ENCODE results near the gene DDX41. TPM values are rescaled to one million over a fixed set of nuclear protein-coding genes. Genes with fewer than 3 reads are reported as not detected.
"Not testable (repeated sequence)": the region's sequence is repeated elsewhere in the genome, so short reads cannot be mapped to it uniquely, and the experiment has no call there.

Gene DDX41
- total RNA-seq, 1 donor from 2014 or later: 29.8 TPM

DNA sequence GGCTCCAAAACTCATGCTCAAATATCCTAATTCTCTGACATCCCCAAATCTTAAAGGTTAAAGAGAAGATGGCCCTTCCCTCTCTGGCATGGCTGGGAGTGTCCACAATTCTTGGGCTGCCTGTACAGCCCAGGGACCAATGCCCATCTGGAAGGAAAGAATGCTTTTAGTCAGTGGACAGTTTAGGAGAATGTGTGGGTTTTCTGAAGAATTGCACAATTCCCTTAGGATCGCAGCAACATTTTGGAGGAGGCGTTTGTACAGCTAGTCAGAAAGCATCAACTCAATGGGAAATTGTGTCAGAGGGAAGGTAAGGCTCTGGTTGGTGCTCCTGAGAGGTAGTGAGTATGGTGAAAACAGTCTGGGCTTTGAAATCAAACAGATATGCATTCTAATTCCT is 22.6 kb upstream of the DDX41 start:
- intact Hi-C loops (cut with micrococcal nuclease): no loop called here
- ATAC-seq: peak; percentile 21
- no peak for DNase-seq

DNA sequence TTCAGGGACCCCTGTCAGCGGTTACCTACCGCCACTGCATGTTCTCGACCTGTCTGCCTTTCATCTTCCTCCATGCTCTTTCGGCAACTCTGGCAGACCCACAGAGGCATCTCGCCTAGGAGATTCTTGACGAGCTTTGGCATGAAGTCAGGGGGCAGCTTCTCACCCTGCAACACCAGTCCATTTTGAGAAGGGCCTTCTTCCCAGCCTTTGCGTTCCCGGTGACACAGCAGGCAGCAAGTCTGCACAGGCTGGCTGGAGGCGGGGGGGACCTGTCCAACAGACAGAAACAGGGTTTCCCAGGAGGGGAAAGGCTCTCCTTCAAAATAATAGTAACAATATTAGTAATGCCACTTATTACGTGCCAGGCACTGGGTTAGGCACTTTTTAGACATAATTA is 22.1 kb upstream of the DDX41 start:
- intact Hi-C loops (cut with micrococcal nuclease): no loop called here
- ATAC-seq (peak; percentile 37), DNase-seq (no peak)

DNA sequence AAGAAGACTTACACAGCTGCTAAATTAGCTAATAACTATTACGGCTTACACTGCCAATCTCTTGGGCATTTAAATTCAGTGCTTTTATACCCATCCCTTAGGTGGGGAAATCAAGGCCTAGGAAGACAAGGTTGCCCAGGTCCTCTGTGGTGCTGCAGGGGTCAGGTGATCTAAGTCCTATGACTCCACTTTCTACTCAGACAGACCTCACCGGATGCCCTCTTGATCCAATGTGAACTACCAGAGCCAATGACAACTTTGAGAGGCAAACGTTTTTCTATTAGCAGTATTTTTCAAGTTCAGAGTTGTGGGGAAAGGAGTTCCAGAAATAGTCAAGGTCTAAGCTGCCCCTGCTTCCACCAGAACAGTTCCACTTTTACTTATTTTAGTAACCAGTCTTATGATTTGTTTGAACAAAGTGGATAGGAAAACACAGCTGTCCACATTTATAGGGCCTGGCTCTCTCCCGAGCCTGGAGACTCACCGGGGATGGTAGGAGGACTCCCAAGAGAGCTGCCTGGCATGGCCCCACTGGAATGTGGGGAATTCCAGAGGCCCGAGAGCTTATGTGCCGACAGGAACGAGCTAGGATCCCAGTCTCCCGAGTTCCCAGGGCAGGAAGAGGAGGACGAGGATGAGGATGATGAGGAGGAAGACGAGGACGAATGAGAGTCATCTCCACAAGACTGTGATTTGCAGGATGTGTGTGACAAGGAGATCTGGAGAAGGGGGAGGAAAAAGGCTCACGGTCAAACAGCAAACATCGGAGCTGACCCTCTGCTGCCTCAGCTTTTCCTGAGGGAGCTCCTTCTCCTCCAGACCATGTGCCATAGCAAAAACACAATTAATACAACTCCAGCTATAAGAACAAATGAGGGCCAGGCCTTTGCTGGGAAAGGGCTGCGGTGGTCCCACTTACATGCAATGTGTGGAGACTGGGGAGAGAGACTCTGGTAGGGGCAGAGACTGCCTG is 20.9 kb upstream of the DDX41 start:
- DNase-seq: peak; percentile 72
- peak; percentile 85 for ATAC-seq
- intact Hi-C loops (cut with micrococcal nuclease): no loop called here

DNA sequence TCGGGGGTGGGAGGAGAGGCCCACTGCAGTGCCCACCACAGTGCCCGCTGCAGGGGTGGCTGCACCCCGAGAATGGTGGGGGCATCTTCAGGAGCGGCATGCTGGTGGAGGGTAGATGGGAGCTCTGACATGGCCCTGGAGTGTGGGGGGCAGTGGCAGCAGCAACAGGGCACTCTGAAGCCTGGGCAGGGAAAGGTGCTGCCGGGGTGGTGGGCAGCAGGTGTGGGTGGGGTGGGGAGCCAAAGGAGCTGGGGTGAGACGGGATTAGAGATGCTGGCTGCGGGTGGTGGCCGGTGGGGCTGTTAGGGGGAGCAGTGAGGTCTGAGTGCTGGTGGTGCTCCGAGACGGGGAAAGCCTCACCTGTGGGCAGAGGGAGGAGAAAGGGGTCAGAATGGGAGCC is 19.6 kb upstream of the DDX41 start:
- intact Hi-C loops (cut with micrococcal nuclease): no loop called here

DNA sequence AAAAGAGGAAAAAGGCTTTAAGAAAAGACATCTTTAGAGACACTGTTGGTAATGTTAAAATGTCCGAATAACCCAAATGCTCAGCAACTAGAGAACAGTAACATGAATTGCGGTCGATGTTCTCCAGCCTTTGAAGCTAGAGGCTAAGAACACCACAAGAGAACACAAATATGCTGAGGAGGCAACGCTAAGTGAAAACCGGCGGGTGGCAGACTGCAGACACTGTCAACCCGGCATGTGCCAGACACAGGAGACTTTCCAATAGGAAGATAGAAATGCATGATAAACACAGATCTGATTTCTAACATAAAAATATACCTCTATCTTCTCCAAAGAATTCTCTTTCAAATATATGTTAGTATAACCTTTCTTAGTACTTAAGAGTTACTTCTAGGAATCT is 18.4 kb upstream of the DDX41 start:
- no peak for ATAC-seq
- DNase-seq: no peak
- intact Hi-C loops (cut with micrococcal nuclease): no loop called here

More for the DNA sequence above, 19.6 kb upstream of the DDX41 start:
- ATAC-seq (no peak), DNase-seq (no peak)

DNA sequence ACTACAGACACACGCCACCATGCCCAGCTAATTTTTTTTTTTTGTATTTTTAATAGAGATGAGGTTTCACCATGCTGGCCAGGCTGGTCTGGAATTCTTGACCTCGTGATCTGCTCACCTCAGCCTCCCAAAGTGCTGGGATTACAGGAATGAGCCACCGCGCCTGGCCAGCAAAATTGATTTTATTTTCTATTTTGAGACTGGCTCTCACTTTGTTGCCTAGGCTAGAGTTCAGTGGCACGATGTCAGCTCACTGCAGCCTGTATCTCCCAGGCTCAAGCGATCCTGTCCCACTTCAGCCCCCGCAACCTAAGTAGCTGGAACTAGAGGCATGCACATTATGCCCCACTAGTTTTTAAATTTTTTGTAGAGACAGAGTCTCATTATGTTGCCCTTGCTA is 17.7 kb upstream of the DDX41 start:
- DNase-seq; ATAC-seq; intact Hi-C loops (cut with micrococcal nuclease): not testable (repeated sequence)

DNA sequence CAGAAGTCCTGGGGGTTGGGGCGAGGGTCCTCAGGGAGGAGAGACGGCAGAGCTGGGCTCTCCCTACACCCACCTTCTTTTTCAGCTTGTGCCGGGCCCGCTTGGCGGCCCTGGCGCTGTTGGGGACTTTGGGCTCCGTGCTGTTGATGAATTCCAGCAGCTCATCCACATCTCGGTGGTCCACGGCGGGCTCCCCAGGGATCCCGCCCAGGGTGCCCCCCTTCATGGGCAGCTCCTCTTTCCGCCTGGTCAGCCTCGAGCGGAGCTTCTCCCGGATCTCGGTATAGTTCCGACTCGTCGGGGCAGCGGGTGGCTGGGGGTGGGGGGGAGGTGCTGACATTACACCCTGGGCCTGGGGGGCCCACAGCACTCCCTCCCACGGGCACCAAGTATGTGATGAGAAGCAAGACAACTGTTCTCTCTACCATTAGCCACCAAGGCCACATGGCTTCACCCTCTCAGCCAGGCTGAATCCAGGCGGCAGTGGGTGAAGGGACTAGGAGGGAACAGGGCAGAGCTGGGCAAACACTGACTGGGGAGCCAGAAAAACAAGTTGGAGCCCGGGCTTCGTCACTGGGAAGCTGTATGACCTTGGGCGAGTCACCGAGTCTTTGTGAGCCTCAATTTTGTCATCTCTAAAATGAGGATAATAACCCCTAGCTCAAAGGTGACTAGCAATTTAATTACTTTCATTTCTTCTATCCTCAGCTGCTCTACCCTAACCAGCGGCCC is 14.6 kb upstream of the DDX41 start:
- ATAC-seq: no peak
- intact Hi-C loops (cut with micrococcal nuclease): no loop called here
- peak; percentile 21 for DNase-seq

DNA sequence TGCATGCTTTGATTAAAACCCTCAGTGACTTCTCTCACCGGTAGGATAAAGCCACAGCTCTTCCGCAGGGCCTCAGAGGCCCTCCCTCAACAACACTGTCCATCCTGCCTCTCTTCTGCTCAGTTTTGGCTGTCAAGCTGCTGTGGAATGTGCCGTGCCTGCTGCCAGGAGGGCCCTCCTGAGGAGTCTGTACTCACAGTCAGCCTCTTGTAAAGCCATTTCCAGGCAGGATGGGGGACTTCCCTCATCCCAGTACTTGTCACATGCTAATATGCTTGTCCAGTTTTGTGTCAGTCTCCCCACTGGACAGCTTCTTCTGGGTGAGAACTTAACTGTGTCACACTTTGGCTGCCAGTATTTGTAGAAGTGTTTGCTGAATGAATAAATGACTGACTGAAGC is 13.9 kb upstream of the DDX41 start:
- DNase-seq: peak; percentile 33
- intact Hi-C loops (cut with micrococcal nuclease): no loop called here
- ATAC-seq: peak; percentile 41

DNA sequence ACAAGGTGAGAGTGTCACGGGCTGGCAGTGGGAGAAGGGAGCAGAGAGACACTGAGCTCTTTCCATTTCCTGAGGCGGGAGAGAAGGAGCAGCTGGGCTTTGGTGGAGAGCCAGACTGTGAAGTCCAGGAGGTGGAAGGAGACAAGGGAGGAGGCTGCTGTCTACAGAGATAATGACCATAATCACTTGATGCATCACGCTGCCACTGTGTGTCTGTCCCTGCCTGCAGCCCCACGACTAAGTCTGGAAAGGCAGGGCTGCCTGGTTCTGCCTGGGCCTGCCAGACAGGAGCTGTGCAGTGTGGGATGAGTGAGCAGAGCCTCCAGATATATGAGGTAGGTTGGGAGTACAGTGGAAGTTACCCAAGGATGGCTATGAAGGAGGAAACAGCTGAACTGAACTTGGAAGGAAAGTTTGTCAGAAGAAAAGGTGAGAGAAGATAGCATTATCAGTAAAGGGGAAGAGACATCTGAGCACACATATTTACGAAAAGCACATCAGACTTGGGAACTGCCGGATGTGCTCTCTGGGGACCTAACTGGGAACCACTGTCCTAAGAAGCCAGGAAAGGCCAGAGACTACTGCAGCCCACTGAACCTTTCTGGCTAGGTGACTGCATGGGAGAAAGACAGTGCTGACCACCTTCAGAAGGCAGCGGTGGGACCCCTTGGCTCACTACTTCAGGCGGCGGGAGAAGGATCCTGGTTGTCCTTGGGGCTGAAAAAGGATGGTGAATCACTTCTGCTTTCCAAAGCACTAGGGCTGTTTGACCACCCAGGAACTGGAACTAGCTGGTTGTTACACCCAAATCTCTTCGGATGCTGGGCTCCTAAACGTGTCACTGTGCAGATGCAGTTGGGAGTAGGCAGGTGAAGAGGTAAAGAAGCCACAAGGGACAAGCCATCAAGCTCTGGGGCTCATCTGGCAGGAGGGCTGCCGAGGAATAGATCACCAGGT is 12.8 kb upstream of the DDX41 start:
- no peak for ATAC-seq
- intact Hi-C loops (cut with micrococcal nuclease): no loop called here
- DNase-seq: peak; percentile 18

DNA sequence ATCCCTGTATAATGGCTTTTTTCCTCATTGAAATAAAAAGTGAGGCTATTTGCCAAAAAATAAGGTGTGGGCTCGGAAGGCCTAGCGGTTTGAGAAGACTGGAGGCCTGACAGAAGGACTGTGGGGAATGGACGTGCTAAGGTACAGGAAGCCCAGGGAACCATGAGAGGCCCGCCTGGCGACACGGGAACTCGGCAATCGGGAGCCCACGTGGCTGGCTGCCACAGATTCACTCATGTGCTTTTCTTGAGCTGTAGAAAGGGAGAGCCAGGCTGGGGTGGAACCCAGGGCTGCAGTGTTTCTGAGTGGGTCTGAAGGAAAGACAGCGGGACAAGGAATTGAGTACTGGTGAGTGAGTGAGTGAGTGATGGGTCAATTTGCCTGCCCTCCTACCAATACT is 11.9 kb upstream of the DDX41 start:
- peak; percentile 26 for DNase-seq
- intact Hi-C loops (cut with micrococcal nuclease): no loop called here
- no peak for ATAC-seq

DNA sequence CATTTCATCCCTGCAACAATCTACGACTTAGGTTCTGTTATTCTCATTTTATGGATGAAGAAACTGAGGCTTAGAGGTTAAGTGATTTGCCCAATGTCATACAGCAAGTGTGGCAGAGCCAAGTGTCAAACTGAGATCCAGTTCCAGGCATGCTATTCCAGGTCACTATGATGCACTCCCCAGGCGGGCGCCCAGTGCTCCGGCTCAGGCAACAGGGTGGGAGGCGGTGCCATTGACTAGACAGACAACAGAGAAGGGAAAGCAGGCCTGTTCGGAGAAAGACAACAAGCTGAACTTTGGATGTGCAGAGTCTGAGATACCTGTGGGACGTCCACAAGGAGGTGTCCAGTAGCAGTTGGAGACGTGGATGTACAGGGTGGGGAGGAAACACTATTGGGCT is 10.8 kb upstream of the DDX41 start:
- ATAC-seq: no peak
- DNase-seq: no peak
- intact Hi-C loops (cut with micrococcal nuclease): no loop called here

DNA sequence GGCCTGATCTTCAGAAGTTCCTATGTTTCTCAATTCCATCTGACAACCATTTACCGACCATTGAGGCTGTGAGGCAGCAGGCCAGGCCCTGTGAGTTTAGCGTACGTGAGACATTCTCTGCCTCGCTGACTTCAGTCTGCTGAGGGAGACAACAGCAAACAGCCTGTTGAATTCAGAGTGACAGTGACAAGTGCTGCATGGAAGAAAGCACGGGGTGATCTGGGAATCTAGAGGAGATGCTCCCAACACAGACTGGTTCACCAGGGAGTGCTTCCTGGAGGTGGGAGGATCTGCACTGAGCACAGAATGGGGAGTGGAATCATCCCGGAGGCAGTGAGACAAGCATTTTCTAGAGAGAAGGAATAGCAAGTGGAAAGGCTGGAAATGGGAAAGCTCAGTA is 10.0 kb upstream of the DDX41 start:
- intact Hi-C loops (cut with micrococcal nuclease): no loop called here
- no peak for ATAC-seq
- no peak for DNase-seq

DNA sequence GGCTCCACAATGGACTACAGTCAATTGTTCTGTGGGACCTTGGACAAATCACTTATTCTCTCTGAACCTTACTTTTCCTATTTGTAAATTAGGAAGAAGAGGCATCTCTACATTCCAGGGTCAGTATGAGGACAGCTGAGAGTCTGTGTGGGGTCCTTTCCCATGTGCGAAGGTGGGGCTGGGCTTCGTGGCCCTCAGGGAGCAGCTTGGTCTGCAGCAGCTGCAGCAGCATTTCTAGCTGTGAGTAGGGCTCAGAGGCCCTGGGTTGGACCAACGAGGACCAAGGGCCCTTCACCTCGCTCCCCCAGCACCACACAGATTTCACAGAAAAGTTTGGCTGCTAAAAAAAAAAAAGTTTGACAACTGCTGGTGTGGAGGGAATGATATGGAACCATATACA is 9.4 kb upstream of the DDX41 start:
- intact Hi-C loops (cut with micrococcal nuclease): no loop called here
- ATAC-seq (no peak), DNase-seq (peak; percentile 11)

DNA sequence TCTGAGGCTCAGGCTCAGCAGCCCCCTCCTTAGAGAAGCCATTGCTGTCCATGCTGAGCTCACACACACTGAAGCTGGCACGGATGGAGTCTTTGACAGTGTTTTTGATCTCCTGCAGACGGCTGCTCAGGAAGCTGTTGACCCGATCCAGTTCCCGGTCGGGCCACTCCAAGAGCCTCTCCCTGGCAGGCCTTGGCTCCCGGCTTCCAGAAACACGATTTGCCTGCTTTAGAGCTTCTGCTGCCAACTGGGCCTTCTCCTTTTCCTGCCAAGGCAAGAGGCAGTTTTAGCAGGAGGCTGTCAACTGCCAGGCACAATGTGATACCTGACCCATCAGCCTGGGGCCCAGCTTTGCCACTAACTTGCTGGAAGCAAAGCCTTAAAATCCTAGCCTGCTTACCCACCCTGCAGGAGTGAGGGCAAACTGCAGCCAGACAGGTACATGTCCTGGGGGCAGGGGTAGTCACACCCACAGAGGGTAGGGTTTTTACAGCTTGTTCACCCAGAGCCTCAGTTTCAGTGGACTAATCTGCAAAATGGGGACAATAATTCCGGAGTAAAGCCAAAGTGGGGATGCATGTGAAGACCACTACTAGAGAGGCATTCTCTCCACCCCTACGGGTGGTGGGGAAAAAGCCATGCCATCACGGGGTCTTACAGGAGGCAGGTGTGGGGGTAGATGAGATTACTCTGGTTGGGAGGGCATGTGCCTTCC is 8.3 kb upstream of the DDX41 start:
- DNase-seq: peak; percentile 54

DNA sequence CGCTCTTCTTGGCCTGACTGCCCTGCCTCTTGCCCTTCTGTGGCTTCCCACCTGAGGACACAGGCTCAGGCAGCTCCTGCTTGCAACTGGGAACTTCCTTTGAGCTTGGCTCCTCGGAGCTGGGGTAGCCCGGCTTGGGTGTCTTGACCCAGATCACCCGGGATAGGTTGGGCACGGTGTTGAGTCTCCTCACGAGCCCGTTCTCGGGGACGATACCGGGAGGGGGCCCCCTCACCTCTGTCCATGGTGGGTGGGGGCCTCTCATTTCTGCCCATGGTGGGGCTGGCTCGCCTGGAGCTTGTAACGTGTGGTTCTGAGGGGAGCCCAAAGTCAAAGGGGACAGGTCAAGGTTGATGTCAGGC is 7.8 kb upstream of the DDX41 start:
- DNase-seq: peak; percentile 18
- intact Hi-C loops (cut with micrococcal nuclease): no loop called here

More for the DNA sequence above, 8.3 kb upstream of the DDX41 start:
- intact Hi-C loops (cut with micrococcal nuclease): no loop called here
- peak; percentile 76 for ATAC-seq

DNA sequence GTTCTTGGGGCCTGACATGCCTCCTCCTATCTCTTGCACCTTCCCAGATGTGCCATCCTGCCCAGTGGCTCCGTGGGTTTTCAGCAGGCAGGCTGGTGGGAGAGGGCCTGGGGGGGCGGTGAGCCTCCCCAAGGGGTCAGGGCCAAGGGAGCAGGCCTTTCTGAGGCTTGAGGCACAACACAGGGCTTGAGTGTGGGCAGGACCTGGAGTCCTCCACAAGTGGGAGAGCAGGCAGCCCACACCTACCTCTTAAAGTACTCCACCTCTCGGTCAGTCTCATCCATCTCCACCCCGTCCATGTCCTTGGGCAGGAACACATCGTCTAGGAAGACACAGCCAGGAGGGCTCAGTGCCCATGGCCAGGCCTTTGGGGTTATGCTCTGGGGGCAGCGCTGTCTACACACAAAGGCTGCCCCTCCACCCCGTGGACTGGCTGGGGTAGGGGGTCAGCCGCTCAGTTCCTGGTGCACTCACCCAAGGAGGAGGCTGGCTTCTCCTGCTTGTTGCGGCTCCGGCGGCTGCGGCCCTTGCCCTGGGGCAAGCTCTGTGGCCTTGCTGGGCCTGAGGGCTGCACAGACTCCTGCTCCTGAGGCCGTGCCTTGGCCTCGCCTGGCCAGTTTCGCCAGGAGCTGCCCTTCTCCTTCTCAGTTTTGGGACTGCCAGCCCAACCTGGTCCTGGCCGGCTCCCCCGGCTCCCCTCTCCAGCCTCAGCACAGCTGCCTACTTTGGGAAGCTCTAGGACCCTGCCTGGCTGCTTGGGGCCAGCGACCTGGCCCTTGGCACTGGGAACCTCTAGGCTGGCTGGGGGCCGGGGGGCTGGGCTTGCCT is 7.2 kb upstream of the DDX41 start:
- no peak for ATAC-seq
- intact Hi-C loops (cut with micrococcal nuclease): no loop called here
- peak; percentile 24 for DNase-seq

More for the DNA sequence above, 7.8 kb upstream of the DDX41 start:
- peak; percentile 11 for ATAC-seq

DNA sequence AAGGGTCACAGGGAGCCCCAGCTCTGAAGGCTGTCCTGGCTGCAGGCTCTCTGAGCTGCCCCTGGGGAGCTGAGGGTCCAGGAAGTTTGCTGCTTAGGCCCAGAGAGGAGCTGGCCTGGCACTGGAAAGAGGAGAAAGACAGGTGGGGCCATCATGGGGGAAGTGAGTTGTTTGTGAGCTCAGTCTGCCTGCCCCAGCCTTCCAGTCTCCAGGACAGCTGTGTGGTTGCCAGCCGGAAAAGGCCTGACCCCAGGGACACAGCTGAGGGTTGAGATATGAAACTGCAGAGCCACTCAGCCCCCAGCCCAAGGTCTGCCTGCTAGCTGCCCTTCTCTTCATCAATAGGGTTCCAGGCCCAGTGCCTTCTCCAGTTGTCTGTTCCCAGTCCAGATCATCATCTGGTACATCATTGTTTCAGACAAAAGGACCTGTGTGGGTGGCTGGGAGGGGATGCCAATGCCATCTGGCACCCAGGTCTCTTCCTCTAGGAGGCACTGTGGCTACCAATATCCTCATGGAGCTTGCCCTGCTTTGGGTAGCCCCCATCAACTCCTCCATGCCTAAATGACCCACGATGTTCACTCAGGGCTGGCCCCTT is 4.3 kb upstream of the DDX41 start:
- no peak for ATAC-seq
- DNase-seq: peak; percentile 11
- intact Hi-C loops (cut with micrococcal nuclease): no loop called here

Measured in left ventricle myocardium superior (tissue), 1 donor.